Activated naive CD8-positive, alpha-beta T cell treated with anti-CD3 and anti-CD28 coated beads, Interleukin-2, amount 10 ng/mL, durations not matched to agents 7 days and 5 days (primary cell): Measurements from ENCODE around the gene PHYKPL. TPM values are rescaled to one million over a fixed set of nuclear protein-coding genes. Genes with fewer than 3 reads are reported as not detected.
A peak's percentile ranks its signal among the peaks of the same experiment; 100 is the strongest.
"Not testable (repeated sequence)": the region's sequence is repeated elsewhere in the genome, so short reads cannot be mapped to it uniquely, and the experiment has no call there.

ENCODE experiments used
- ATAC-seq: fragments of 150-1000 bp; cut with Tn5 transposase; one replicate; pipeline ENCODE4 v1.10.0; 2021; ENCODE audit warnings: low read depth, moderate library complexity
- POLR2A ChIA-PET: fragments of 350-600 bp; sonication (Branson Sonifier 250); formaldehyde crosslinking; loops from one replicate; lab custom pipeline; 2021; ENCODE audit warnings: antibody characterized with exemption; lab: Charles Lee
- DNase-seq: peaks from one replicate; pipeline ENCODE4 v3.0.0; 2021
- H3K27ac Mint-ChIP-seq: one replicate; pipeline ENCODE4 v1.8.0; 2022; ENCODE audit warnings: mild to moderate bottlenecking, mixed read lengths
- H3K27me3 Mint-ChIP-seq: one replicate; pipeline ENCODE4 v1.8.0; 2022; ENCODE audit warnings: mild to moderate bottlenecking, moderate library complexity, mixed read lengths
- H3K36me3 Mint-ChIP-seq: one replicate; pipeline ENCODE4 v1.8.0; 2021; ENCODE audit warnings: mild to moderate bottlenecking, mixed read lengths
- H3K4me1 Mint-ChIP-seq: one replicate; pipeline ENCODE4 v1.8.0; 2021; ENCODE audit warnings: mixed read lengths
- H3K4me3 Mint-ChIP-seq: one replicate; pipeline ENCODE4 v1.8.0; 2022; ENCODE audit warnings: mild to moderate bottlenecking, moderate library complexity, mixed read lengths
- H3K9me3 Mint-ChIP-seq: one replicate; pipeline ENCODE4 v1.8.0; 2021; ENCODE audit warnings: mixed read lengths
- total RNA-seq, 2 experiments: library from RNA; stranded (reverse); gene quantifications; one replicate each; pipeline ENCODE4 v1.2.3, GENCODE V29; 2021

Gene PHYKPL
- total RNA-seq, 2 experiments from 2014 or later, result 158 to 165 TPM

DNA sequence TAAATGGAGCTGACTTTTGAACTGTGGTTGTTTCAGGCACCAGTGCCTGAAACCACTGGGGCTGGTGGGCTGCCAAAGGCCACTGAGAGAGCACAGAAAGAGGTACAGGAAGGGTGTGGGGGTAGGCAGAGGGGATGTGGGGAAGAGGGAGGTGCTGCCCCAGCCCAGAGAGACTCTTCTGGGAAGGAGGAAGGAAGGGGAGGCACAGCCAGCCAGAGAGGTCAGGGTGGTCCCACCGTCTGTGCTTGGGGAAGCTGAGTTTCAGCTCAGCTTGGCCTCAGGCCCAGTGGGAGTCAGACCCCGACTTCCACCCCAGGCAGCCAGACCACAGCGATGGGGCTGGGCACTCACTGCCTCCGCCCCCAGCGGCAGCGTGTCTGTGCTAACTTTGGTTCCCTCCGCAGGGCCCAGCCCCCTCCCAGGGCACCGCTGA lies 8.6 kb upstream of the PHYKPL start:
- peak; percentile 55 for ATAC-seq
- Mint-ChIP-seq H3K4me1 (peaks cover 62% of the 10 kb centered on the region), H3K9me3 (no peaks in the 10 kb centered on the region), H3K27me3 (no peaks in the 10 kb centered on the region), H3K4me3 (peak overlapping the region; percentile 95), H3K27ac (peak overlapping the region; percentile 98), H3K36me3 (peaks cover 2% of the 10 kb centered on the region)
- POLR2A ChIA-PET, result interaction anchor here (0.5 to 6.5 kb wide), 8 partner anchors 9 to 815 kb away, joined by 3 to 75 read pairs (median 4); partner anchors contain the start of genes CLK4, GRK6, HNRNPAB and PHYKPL
- DNase-seq, result peak; percentile 77

DNA sequence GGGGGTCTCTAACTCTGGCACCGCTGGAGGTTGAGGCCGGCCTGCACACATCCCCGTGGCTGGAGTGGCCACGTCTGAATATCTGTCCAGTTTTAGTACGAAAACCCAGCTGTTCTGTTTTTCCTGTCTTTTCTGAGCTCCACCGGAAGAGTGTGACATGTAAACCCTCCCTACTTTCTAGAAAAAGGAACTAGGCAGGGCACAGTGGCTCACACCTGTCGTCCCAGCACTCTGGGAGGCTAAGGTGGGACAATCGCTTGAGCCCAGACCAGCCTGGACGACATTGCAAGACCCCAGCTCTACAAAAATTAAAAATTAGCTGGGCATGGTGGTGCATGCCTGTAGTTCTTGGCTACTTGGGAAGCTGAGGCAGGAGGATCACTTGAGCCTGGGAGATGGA lies 8.2 kb upstream of the PHYKPL start:
- Mint-ChIP-seq H3K4me3 (peak overlapping the region; percentile 95), H3K27ac (peak overlapping the region; percentile 98), H3K27me3 (no peaks in the 10 kb centered on the region), H3K36me3 (peaks cover 2% of the 10 kb centered on the region), H3K9me3 (no peaks in the 10 kb centered on the region), H3K4me1 (peaks cover 62% of the 10 kb centered on the region)
- peak; percentile 19 for ATAC-seq
- POLR2A ChIA-PET, result interaction anchor here (0.9 to 6.5 kb wide), 7 partner anchors 8 to 814 kb away, joined by 3 to 75 read pairs (median 5); partner anchors contain the start of genes CLK4, GRK6, HNRNPAB and PHYKPL
- peak; percentile 59 for DNase-seq

DNA sequence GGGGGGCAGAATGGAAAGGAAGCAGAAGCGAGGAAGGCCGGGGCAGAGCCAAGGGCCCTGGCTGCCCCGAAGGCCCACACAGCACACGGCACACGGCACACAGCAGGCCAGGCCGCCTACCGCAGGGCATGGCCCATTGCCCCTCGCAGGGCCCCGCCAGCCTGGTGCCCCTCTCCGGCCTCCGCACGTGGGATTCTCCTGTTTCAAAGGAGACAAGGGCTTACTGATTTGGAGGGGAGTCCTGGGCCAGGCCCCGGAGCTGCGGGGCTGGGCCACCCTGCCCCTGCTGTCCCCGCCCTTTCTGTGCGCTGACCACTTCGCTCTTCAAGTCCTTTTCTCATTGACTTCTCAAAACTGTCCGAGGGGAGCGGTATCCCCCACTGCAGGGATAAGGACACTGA lies 7.7 kb upstream of the PHYKPL start:
- Mint-ChIP-seq H3K27me3 (no peaks in the 10 kb centered on the region), H3K4me1 (peaks cover 66% of the 10 kb centered on the region), H3K9me3 (no peaks in the 10 kb centered on the region), H3K4me3 (peak overlapping the region; percentile 95), H3K36me3 (peaks cover 2% of the 10 kb centered on the region), H3K27ac (peak overlapping the region; percentile 98)
- no peak for ATAC-seq
- POLR2A ChIA-PET, result interaction anchor here (1.0 to 6.5 kb wide), 6 partner anchors 8 to 814 kb away, joined by 3 to 75 read pairs (median 6); partner anchors contain the start of genes CLK4, GRK6, HNRNPAB and PHYKPL
- peak; percentile 56 for DNase-seq

DNA sequence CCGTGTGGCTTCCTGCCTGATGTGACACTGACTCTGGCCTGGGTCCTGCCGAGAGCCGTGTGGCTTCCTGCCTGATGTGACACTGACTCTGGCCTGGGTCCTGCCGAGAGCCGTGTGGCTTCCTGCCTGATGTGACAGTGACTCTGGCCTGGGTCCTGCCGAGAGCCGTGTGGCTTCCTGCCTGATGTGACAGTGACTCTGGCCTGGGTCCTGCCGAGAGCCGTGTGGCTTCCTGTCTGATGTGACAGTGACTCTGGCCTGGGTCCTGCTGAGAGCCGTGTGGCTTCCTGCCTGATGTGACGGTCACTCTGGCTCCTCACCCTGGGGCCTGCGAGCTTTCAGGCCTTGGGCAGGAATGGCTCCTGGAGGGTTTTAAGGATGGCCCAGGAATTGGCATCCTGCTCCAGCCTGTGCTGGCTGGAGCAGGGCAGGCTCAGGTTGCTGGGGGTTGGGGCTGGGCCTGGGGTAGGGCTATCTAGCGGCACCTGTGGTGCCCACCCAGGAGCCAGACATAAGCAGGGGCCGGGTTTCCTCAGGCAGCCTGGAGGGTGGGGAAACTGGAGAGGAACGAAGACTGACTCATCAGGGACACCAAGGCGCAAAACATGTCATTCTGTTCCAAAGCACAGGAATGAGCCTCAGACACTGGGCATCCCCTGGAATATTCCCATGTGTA lies 7.2 kb upstream of the PHYKPL start:
- Mint-ChIP-seq H3K4me3 (peak overlapping the region; percentile 78), H3K27ac (peak overlapping the region; percentile 98), H3K4me1 (peaks cover 71% of the 10 kb centered on the region)
- H3K9me3 Mint-ChIP-seq, H3K27me3 Mint-ChIP-seq, H3K36me3 Mint-ChIP-seq: not testable (repeated sequence)
- DNase-seq (peak; percentile 68), ATAC-seq (peak; percentile 5)
- POLR2A ChIA-PET, result interaction anchor here (1.0 to 6.5 kb wide), 3 partner anchors 10 to 35 kb away, joined by 4 to 75 read pairs (median 16); partner anchors contain the start of gene HNRNPAB

DNA sequence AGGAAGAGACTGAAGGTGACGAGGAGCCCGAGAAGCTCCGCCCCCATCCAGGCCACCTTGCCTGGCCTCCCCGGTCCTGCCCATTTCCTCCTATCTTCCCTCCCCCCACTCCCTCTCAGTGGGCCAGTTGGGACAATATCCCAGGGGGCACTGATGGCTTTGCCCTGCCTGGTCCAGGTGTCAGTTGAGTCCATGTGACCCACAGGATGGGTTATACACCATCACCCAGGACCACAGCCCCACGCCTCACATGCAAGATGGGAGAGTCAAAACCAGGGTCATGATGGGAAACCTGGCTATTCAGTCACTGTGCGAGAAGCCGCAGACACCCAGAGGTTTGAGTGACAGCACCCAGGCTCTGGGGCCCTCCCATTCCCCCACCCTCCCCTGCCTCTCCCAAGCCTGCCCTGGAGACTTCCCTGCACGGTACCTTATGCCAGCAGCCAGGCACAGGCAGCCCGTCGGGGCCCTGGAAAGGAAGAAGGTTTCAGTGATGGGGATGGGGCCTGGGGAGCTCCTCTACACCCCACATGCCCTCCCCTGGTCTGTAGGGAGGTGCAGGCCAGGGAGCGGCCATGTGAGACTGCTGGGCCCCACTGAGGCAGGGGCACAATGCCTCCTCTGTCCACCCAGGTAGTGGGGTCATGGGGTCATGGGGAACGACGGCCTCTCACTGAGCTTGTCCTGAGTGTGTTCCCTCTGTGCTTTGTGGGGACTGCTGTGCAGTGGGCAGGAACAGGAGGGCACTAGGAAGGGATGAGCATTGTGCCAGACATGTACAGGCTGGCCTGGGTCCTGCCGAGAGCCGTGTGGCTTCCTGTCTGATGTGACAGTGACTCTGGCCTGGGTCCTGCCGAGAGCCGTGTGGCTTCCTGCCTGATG lies 6.3 kb upstream of the PHYKPL start:
- H3K36me3 Mint-ChIP-seq, result no peaks in the 10 kb centered on the region
- no peaks in the 10 kb centered on the region for H3K9me3 Mint-ChIP-seq
- peak overlapping the region; percentile 73 for H3K4me3 Mint-ChIP-seq
- H3K27ac Mint-ChIP-seq, result peak overlapping the region; percentile 96
- H3K27me3 Mint-ChIP-seq, result no peaks in the 10 kb centered on the region
- ATAC-seq, result peak; percentile 33
- DNase-seq, result peak; percentile 66
- peaks cover 76% of the 10 kb centered on the region for H3K4me1 Mint-ChIP-seq
- POLR2A ChIA-PET, result interaction anchor here (1.0 to 6.5 kb wide), 2 partner anchors 11 to 34 kb away, joined by 4 to 75 read pairs; partner anchors contain the start of gene HNRNPAB

DNA sequence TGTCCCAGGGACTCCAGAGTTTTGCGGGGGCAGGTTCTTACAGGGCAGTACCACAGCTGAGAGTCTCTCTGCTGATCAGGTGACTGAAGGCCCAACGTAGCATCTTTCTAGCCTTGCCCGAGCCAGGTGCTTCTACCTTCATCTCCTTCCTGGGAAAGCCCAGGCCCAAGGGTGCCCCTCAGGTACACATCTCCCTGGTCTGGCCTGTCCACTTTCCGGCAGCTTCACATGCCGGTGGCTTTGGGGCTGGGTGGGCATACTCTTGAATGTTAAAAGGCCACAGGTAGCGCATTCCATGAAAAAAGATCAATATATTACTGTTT lies 5.7 kb upstream of the PHYKPL start:
- no peak for DNase-seq
- POLR2A ChIA-PET, result interaction anchor here (0.9 to 6.5 kb wide), 3 partner anchors 12 to 1312 kb away, joined by 3 to 75 read pairs (median 3); partner anchors contain the start of gene RUFY1
- Mint-ChIP-seq H3K4me1 (peaks cover 74% of the 10 kb centered on the region), H3K36me3 (no peaks in the 10 kb centered on the region), H3K9me3 (no peaks in the 10 kb centered on the region), H3K27ac (peak overlapping the region; percentile 96), H3K27me3 (no peaks in the 10 kb centered on the region), H3K4me3 (peak overlapping the region; percentile 73)
- ATAC-seq, result no peak

DNA sequence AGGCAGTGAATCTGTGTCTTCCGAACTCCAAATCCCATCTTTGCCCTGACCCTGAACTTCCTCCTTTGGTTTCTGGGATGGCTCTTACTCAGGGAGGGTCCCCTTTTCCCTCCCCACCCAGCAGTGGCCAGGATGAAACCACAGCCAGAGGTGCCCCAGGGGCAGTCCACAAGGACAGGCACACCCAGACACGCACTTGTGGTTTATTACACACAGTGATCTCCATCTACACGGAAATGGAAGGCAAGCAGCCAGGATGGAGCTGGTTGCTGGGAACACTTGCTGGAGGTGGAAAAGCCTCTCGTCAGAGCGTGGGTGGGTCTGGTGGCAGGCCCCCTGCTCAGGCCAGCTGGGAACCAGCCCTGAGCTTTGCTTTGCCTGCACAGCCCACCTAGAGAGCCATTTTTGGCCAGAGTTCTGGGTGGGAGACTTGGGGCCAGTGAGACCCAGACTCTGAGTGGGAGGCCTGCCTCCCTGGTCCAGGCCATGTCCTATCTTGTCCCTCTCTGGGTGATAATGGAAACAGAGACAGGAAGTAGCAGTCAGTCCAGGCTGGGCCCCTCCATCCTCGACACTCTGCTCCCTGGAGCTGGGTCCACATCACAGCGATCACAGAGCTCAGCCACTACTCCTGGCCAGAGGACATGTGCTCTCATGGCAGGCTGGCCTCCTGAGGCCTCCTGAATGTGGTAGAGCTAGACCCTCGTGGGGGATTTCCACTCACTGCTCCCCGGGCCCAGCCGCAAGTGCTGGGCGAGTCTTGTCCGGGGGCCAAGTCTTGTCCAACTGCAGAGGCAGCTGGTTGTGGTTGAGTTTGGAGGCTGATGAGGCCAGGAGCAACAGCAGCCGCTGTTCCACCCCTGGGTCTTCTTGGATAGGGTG lies 5.1 kb upstream of the PHYKPL start:
- DNase-seq (no peak), ATAC-seq (no peak)
- Mint-ChIP-seq H3K27ac (peak overlapping the region; percentile 96), H3K4me1 (peaks cover 76% of the 10 kb centered on the region), H3K27me3 (no peaks in the 10 kb centered on the region), H3K4me3 (peak overlapping the region; percentile 73), H3K9me3 (no peaks in the 10 kb centered on the region), H3K36me3 (no peaks in the 10 kb centered on the region)
- POLR2A ChIA-PET, result interaction anchor here (0.9 to 6.5 kb wide), 4 partner anchors 12 to 1313 kb away, joined by 3 to 75 read pairs (median 3); partner anchors contain the start of genes HNRNPAB and RUFY1

DNA sequence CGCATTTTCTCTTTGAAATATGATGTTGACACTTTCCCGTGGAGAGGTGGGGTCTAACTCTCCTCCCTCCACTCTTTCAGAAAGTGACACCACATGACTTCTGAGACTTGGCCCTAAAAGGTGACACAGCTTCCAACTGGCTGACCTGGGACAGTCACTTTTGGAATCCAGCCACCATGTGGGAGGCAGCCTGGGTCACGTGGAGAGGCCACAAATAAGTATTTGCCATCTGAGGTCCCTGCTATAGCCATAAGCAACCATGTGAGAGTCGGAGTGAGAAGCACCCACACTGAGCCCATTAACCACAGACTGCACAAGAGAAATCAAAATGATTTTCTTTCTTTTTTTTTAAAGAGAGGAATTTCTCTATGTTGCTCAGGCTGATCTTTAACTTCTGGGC lies 4.1 kb upstream of the PHYKPL start:
- DNase-seq, result no peak
- Mint-ChIP-seq H3K27ac (peak overlapping the region; percentile 96), H3K4me3 (peak overlapping the region; percentile 22), H3K27me3 (no peaks in the 10 kb centered on the region), H3K9me3 (no peaks in the 10 kb centered on the region), H3K36me3 (peaks cover under 1% of the 10 kb centered on the region), H3K4me1 (peaks cover 69% of the 10 kb centered on the region)
- POLR2A ChIA-PET, result interaction anchor here (6.5 kb wide), 1 partner anchor 13 kb away, joined by 75 read pairs; no protein-coding TSS in a partner anchor
- ATAC-seq, result no peak

DNA sequence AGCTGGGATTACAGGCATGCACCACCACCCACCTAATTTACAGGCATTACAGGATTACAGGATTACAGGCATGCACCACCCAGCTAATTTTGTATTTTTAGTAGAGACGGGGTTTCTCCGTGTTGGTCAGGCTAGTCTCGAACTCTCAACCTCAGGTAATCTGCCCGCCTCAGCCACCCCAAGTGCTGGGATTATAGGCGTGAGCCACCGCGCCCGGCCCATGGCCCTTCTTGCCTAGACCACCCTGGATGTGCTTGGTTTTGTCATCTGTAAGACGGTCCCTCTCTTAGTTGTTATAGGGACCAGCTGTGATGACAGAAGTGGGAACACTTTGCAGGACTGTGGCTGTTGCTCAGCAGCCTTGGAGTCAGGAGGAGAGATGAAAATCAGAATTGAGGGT lies 3.5 kb upstream of the PHYKPL start:
- DNase-seq (no peak), ATAC-seq (no peak)
- H3K4me3 Mint-ChIP-seq, result peak overlapping the region; percentile 22
- POLR2A ChIA-PET, result interaction anchor here (0.7 to 6.5 kb wide), 3 partner anchors 8 to 30 kb away, joined by 4 to 75 read pairs (median 7); no protein-coding TSS in a partner anchor
- H3K4me1 Mint-ChIP-seq, result peaks cover 69% of the 10 kb centered on the region
- H3K36me3 Mint-ChIP-seq, result peaks cover 6% of the 10 kb centered on the region
- peak overlapping the region; percentile 96 for H3K27ac Mint-ChIP-seq
- H3K27me3 Mint-ChIP-seq, result no peaks in the 10 kb centered on the region
- H3K9me3 Mint-ChIP-seq, result no peaks in the 10 kb centered on the region

DNA sequence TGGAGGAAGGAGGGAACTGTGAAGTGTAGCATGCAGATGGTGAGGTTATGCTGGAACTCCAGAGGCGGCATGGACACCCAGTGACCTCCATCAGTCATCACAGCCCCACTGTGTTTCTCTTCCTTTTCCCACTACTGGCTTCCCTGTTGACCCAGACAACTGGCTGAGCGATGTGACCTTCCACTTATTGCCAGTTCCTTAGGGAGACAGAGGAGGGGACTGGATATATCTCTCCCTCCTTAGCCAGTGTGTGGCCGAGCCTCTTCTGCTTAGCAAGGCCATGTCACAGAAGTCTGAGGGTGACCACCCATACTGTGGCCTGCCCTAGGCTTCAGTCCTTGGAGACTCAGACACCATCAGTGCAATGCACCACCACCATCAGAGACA lies 3.0 kb upstream of the PHYKPL start:
- DNase-seq, result no peak
- Mint-ChIP-seq H3K4me3 (no peak overlapping the region), H3K27ac (peak overlapping the region; percentile 62), H3K9me3 (no peaks in the 10 kb centered on the region), H3K36me3 (peaks cover 10% of the 10 kb centered on the region), H3K4me1 (peaks cover 69% of the 10 kb centered on the region), H3K27me3 (no peaks in the 10 kb centered on the region)
- POLR2A ChIA-PET, result interaction anchor here (0.6 to 6.5 kb wide), 8 partner anchors 9 to 1560 kb away, joined by 3 to 75 read pairs (median 6); partner anchors contain the start of genes HNRNPAB and HNRNPH1
- ATAC-seq, result no peak

DNA sequence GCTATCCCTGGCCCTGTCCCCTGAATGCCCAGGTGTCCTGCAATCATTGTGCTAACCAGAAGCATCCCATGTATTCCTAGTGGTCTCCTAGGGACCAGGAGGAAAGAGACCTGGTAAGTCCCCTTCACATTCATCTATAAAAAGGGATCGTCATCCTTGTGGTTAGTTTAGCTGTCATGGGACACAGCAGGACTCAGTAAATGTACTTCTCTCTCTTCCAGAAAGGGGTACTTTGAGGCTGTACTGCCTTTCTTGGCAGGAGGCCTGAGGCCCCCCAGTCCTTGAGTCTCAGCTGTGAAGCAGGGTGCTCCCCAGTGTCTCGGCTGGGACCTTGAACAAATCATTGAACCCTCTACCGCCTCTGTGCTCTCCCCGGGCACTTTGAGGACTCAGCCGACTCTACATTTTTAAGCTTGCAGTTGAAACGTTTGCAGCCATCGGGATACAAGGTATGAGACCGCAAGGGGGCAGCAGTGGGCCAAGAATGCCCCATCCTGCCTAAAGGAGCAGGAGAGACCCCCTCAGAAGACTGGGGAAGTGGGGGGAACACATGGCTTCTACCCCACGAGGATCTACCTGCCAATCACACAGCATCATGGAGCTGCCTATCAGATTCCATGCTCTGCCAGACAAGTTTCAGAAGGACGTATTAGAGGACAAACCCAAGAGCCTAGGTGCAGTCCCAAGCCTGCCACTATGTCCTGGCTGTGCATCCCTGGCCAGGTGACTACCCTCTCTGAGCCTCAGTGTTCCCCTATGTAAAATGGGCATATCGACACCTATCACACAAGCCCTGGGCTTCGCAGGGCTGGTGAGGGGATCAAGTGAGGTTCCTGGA lies 2.4 kb upstream of the PHYKPL start:
- peaks cover 16% of the 10 kb centered on the region for H3K36me3 Mint-ChIP-seq
- H3K27me3 Mint-ChIP-seq, result no peaks in the 10 kb centered on the region
- ATAC-seq (peak; percentile 24), DNase-seq (peak; percentile 86)
- no peaks in the 10 kb centered on the region for H3K9me3 Mint-ChIP-seq
- POLR2A ChIA-PET, result interaction anchor here (0.6 to 2.3 kb wide), 7 partner anchors 14 to 1561 kb away, joined by 3 to 10 read pairs (median 4); partner anchors contain the start of genes HNRNPAB and HNRNPH1
- peak overlapping the region; percentile 62 for H3K27ac Mint-ChIP-seq
- H3K4me3 Mint-ChIP-seq, result peak overlapping the region; percentile 0
- peaks cover 69% of the 10 kb centered on the region for H3K4me1 Mint-ChIP-seq
